LNCaP clone FGC (cell line): Measurements from ENCODE around the gene GFPT2.

Experiments
- DNase-seq: peaks from one replicate; pipeline ENCODE4 v3.0.0-alpha.2; 2011; ENCODE audit warnings: low read depth
- H3K4me3 ChIP-seq: 2 replicates; pipeline ENCODE4 v1.5.1; 2011; ENCODE audit warnings: mild to moderate bottlenecking, low read depth, low read length, control low read depth
- CTCF ChIP-seq: IDR thresholded peaks from 2 replicates; pipeline ENCODE4 v1.5.1; 2012; ENCODE audit warnings: mild to moderate bottlenecking; ENCODE audit not compliant: control insufficient read depth, insufficient read depth; ENCODE audit errors: extremely low read depth

The GFPT2 gene

GRCh38 chr5:180287868-180288267 is 65.3 kb downstream of the GFPT2 start:
- TF ChIP-seq CTCF = no peak
- no peak overlapping the region for H3K4me3 ChIP-seq
- no peak for DNase-seq

GRCh38 chr5:180287404-180287803 is 65.7 kb downstream of the GFPT2 start:
- no peak for TF ChIP-seq CTCF
- no peak overlapping the region for H3K4me3 ChIP-seq
- no peak for DNase-seq

GRCh38 chr5:180284149-180284548 is 69.0 kb downstream of the GFPT2 start:
- no peak for TF ChIP-seq CTCF
- no peak for DNase-seq
- no peak overlapping the region for H3K4me3 ChIP-seq

- TF ChIP-seq CTCF = no peak
- DNase-seq = no peak
- no peak overlapping the region for H3K4me3 ChIP-seq
Measured at GRCh38 chr5:180283026-180283615, 70.0 kb downstream of the GFPT2 start.

GRCh38 chr5:180282281-180282680 is 70.9 kb downstream of the GFPT2 start:
- no peak for DNase-seq
- TF ChIP-seq CTCF = no peak

GRCh38 chr5:180281706-180282105 is 71.4 kb downstream of the GFPT2 start:
- peak overlapping the region; percentile 19 for H3K4me3 ChIP-seq
- peak; percentile 55 for DNase-seq
- TF ChIP-seq CTCF = no peak

More at GRCh38 chr5:180282281-180282680, 70.9 kb downstream of the GFPT2 start:
- no peak overlapping the region for H3K4me3 ChIP-seq

GRCh38 chr5:180274695-180275094 is 78.4 kb downstream of the GFPT2 start:
- no peak overlapping the region for H3K4me3 ChIP-seq
- no peak for DNase-seq
- TF ChIP-seq CTCF = no peak
